ENCODE measurements around the gene RANBP1. TPM values are rescaled to one million over a fixed set of nuclear protein-coding genes. Genes with fewer than 3 reads are reported as not detected.

Gene RANBP1
- total and polyA plus RNA-seq, 9 of the 15 experiments (the other 6 are each of a cell fraction or from before 2014, with no cell fraction given) = 162 to 2,891 (median 1,289) TPM

- TF ChIP-seq CHD7 (IDR thresholded peaks at IDR 0.05; ENCODE audit: low read depth, low read length) (no peak), PML (IDR thresholded peaks at IDR 0.05; ENCODE audit: low read length) (0 out of 2 replicates have a peak, but pooled peaks have one; percentile 3), MNT (conservative IDR thresholded peaks at IDR 0.05) (no peak), POLR2AphosphoS2 (IDR thresholded peaks at IDR 0.05; ENCODE audit: low read length) (peak; percentile 23; the same call in 1 of the 2 replicates), SNIP1 (IDR thresholded peaks at IDR 0.05; ENCODE audit: low read depth) (no peak), LARP7 (IDR thresholded peaks at IDR 0.05) (no peak), ARID4B (CRISPR knock-in tag; IDR thresholded peaks at IDR 0.05) (no peak), RBM15 (IDR thresholded peaks at IDR 0.05; ENCODE audit: insufficient read depth, low read length) (no peak), NFATC3 (IDR thresholded peaks at IDR 0.05) (0 out of 2 replicates have a peak, but pooled peaks have one; percentile 35), RBFOX2 (IDR thresholded peaks at IDR 0.05; ENCODE audit: low read depth, low read length) (peak; percentile 22; the same call in 1 of the 2 replicates), TCF7L2 (IDR thresholded peaks at IDR 0.05; ENCODE audit: low read depth, low read length) (0 out of 2 replicates have a peak, but pooled peaks have one; percentile 20)
Observed at GRCh38 chr22:20101638-20102037, 14.3 kb upstream of the RANBP1 start (continued).

Measured in K562 (cell line).